ENCODE data around the gene SLC35G6. TPM values are rescaled to one million over a fixed set of nuclear protein-coding genes. Genes with fewer than 3 reads are reported as not detected.

The SLC35G6 gene
- polyA plus RNA-seq, 2 of the 4 experiments (the other 2 are of a cell fraction) = not detected

DNA sequence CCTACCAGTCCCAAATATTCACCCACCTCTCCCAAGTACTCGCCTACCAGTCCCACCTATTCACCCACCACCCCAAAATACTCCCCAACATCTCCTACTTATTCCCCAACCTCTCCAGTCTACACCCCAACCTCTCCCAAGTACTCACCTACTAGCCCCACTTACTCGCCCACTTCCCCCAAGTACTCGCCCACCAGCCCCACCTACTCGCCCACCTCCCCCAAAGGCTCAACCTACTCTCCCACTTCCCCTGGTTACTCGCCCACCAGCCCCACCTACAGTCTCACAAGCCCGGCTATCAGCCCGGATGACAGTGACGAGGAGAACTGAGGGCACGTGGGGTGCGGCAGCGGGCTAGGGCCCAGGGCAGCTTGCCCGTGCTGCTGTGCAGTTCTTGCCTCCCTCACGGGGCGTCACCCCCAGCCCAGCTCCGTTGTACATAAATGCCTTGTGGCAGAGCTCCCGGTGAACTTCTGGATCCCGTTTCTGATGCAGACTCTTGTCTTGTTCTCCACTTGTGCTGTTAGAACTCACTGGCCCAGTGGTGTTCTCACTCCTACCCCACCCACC lies 32.7 kb downstream of the SLC35G6 start (continued):
- TF ChIP-seq CHD2 (IDR thresholded peaks at IDR 0.05; ENCODE audit: low read length, partially characterized antibody) = no peak
- TF ChIP-seq MAFK (IDR thresholded peaks at IDR 0.05; ENCODE audit: partially characterized antibody) = no peak
- TF ChIP-seq, protein P1, sequence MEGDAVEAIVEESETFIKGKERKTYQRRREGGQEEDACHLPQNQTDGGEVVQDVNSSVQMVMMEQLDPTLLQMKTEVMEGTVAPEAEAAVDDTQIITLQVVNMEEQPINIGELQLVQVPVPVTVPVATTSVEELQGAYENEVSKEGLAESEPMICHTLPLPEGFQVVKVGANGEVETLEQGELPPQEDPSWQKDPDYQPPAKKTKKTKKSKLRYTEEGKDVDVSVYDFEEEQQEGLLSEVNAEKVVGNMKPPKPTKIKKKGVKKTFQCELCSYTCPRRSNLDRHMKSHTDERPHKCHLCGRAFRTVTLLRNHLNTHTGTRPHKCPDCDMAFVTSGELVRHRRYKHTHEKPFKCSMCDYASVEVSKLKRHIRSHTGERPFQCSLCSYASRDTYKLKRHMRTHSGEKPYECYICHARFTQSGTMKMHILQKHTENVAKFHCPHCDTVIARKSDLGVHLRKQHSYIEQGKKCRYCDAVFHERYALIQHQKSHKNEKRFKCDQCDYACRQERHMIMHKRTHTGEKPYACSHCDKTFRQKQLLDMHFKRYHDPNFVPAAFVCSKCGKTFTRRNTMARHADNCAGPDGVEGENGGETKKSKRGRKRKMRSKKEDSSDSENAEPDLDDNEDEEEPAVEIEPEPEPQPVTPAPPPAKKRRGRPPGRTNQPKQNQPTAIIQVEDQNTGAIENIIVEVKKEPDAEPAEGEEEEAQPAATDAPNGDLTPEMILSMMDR (IDR thresholded peaks at IDR 0.05) = no peak
- TF ChIP-seq RNF2 (IDR thresholded peaks at IDR 0.05; ENCODE audit: borderline replicate concordance, low read depth) = no peak
- TF ChIP-seq POLR2AphosphoS2 (conservative IDR thresholded peaks at IDR 0.05; ENCODE audit: low read length) = no peak
- no peak for TF ChIP-seq HEYL (CRISPR knock-in tag; IDR thresholded peaks at IDR 0.05)

DNA sequence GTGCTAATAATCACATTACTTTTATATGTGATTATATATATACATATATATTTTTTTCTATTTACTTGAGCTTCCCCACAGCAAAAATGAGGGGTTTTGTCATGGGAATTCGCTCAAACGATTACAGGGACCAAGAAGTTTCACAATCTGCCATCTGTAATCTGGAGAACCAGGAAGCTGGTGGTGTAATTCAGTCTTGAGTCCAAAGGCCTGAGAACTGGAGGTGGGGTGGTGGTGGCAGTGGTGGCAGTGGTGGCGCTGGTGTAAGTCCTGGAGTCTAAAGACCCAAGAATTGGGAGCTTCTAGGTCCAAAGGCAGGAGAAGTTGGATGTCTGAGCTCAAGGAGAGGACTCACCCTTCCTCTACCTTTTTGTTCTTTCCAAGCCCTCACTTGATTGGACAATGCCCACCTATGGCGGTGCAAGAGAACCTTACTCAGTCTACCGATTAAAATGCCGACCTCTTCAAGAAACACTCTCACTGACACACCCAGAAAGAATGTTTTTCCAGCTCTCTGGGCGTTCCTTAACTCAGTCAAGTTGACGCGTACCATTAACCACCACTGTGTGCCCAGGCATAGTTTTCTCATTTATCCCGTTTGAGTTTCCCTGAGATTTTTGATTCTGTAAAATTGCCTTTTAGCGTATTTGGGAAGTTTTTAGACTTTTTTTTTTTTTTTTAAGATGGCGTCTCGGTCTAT lies 34.8 kb downstream of the SLC35G6 start:
- peak in 1 of 2 experiments; percentile 33 for DNase-seq (ENCODE audit: low read depth in 1 of 2, low spot score in 1 of 2)
- CTCF ChIA-PET = interaction anchor here (0.6 to 9.8 kb wide), 21 partner anchors 8 to 198 kb away, joined by 3 to 232 read pairs (median 15); partner anchors contain the start of genes POLR2A, SENP3, TNFSF12 and TNFSF13

DNA sequence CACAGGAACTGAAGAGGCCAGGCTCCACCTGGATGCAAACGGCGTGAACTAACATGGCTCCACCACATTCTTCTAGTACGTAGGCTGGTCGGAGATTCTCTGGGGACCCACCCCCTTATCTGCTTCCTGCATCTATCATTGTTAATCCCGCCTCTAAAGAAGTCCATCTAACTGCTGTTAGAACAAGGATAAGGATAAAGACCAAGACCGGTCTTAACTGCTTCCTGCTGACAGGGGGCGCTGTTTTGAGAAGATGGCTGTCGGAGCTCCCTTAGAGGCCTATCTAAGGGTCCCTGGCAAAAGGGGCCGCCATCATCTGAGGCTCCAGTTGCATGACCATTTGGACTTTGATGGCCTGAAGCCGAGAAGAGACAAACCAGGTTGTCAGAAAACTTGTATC lies 41.8 kb downstream of the SLC35G6 start:
- ChIA-PET POLR2A (interaction anchor here (0.6 kb wide), 1 partner anchor 38 kb away, joined by 3 read pairs; no protein-coding TSS in a partner anchor), CTCF (interaction anchor here (0.7 to 5.2 kb wide), 7 partner anchors 9 to 48 kb away, joined by 3 to 49 read pairs (median 4); partner anchors contain the start of gene SENP3)
- TF ChIP-seq, protein P2, sequence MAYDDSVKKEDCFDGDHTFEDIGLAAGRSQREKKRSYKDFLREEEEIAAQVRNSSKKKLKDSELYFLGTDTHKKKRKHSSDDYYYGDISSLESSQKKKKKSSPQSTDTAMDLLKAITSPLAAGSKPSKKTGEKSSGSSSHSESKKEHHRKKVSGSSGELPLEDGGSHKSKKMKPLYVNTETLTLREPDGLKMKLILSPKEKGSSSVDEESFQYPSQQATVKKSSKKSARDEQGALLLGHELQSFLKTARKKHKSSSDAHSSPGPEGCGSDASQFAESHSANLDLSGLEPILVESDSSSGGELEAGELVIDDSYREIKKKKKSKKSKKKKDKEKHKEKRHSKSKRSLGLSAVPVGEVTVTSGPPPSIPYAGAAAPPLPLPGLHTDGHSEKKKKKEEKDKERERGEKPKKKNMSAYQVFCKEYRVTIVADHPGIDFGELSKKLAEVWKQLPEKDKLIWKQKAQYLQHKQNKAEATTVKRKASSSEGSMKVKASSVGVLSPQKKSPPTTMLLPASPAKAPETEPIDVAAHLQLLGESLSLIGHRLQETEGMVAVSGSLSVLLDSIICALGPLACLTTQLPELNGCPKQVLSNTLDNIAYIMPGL (CRISPR knock-in tag; IDR thresholded peaks at IDR 0.05; ENCODE audit: borderline replicate concordance) = no peak
- TF ChIP-seq RARB (CRISPR knock-in tag; IDR thresholded peaks at IDR 0.05) (no peak), EHF (CRISPR knock-in tag; IDR thresholded peaks at IDR 0.05) (no peak), EP300 (IDR thresholded peaks at IDR 0.05) (no peak), HOXB13 (CRISPR knock-in tag; IDR thresholded peaks at IDR 0.05; ENCODE audit: low read depth) (no peak), ZNF302 (CRISPR knock-in tag; IDR thresholded peaks at IDR 0.05) (no peak), JUN (IDR thresholded peaks at IDR 0.05) (no peak)
- TF ChIP-seq, protein P3, sequence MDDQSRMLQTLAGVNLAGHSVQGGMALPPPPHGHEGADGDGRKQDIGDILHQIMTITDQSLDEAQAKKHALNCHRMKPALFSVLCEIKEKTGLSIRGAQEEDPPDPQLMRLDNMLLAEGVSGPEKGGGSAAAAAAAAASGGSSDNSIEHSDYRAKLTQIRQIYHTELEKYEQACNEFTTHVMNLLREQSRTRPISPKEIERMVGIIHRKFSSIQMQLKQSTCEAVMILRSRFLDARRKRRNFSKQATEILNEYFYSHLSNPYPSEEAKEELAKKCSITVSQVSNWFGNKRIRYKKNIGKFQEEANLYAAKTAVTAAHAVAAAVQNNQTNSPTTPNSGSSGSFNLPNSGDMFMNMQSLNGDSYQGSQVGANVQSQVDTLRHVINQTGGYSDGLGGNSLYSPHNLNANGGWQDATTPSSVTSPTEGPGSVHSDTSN (IDR thresholded peaks at IDR 0.05) = no peak
- TF ChIP-seq, protein P1 (IDR thresholded peaks at IDR 0.05) = peak; percentile 28
- ATAC-seq (peak; percentile 34 to 69; a peak in 3 of 6 replicates), DNase-seq (ENCODE audit: low read depth in 1 of 2, low spot score in 1 of 2) (peak in 1 of 2 experiments; percentile 63), FAIRE-seq (no peak)
- Histone ChIP-seq H3K4me2 (no peak overlapping the region), H3K9me3 (peaks cover 1% of the 10 kb centered on the region; the same call in 1 of the 3 replicates), H3K27ac (no peak overlapping the region), H3K4me1 (no peaks in the 10 kb centered on the region), H3K4me3 (no peak overlapping the region)
- 67% methylated on average over 10 of the region's 10 CpGs for WGBS (ENCODE audit: missing lambda C conversion rate)

More for the DNA sequence above, 34.8 kb downstream of the SLC35G6 start:
- Histone ChIP-seq H3K9me3 (no peaks in the 10 kb centered on the region), H3K4me1 (no peaks in the 10 kb centered on the region), H3K27ac (no peak overlapping the region), H3K4me3 (no peak overlapping the region), H3K4me2 (no peak overlapping the region)
- ATAC-seq (no peak), FAIRE-seq (no peak)
- POLR2A ChIA-PET = interaction anchor here (1.0 to 1.8 kb wide), 2 partner anchors 9 to 45 kb away, joined by 3 to 5 read pairs; no protein-coding TSS in a partner anchor
- 92% methylated on average over 13 of the region's 13 CpGs for WGBS (ENCODE audit: missing lambda C conversion rate)
- TF ChIP-seq POLR2A (IDR thresholded peaks at IDR 0.05; ENCODE audit: low read length) = no peak
- 0 out of 2 replicates have a peak, but pooled peaks have one; percentile 27 for TF ChIP-seq POLR2AphosphoS2 (conservative IDR thresholded peaks at IDR 0.05; ENCODE audit: low read length)

All from A549 (cell line).